GM23338 (cell line): ENCODE results near the gene CCR8. TPM values are rescaled to one million over a fixed set of nuclear protein-coding genes. Genes with fewer than 3 reads are reported as not detected.

ENCODE experiments used
- ATAC-seq: fragments of 200-7000 bp; cut with Tn5 transposase; 3 replicates; pipeline ENCODE4 v1.9.1; 2020
- DNase-seq: peaks from one replicate; pipeline ENCODE4 v3.0.0-alpha.2; 2015; ENCODE audit warnings: low spot score
- H2AFZ ChIP-seq: fragments of 200-600 bp; sonication (generic); 2 replicates; pipeline ENCODE4 v1.8.0; 2016; ENCODE audit warnings: antibody characterized with exemption, mild to moderate bottlenecking, moderate library complexity
- H3F3A ChIP-seq: fragments of 200-600 bp; sonication (generic); replicated peaks from 2 replicates; pipeline ENCODE4 v1.8.0; 2017; ENCODE audit warnings: antibody characterized with exemption, mixed run types, low read depth
- H3K27ac ChIP-seq: fragments of 200-600 bp; sonication (generic); 2 replicates; pipeline ENCODE4 v1.6.1; 2016; ENCODE audit warnings: low read depth
- H3K27me3 ChIP-seq: fragments of 200-600 bp; sonication (generic); 2 replicates; pipeline ENCODE4 v1.8.0; 2016; ENCODE audit warnings: mild to moderate bottlenecking, mixed run types, moderate library complexity; ENCODE audit not compliant: insufficient read depth
- H3K36me3 ChIP-seq: fragments of 200-600 bp; sonication (generic); 2 replicates; pipeline ENCODE4 v1.8.0; 2016; ENCODE audit warnings: mild to moderate bottlenecking; ENCODE audit not compliant: insufficient read depth
- H3K4me1 ChIP-seq: fragments of 200-600 bp; sonication (generic); 2 replicates; pipeline ENCODE4 v1.8.0; 2016; ENCODE audit warnings: mild to moderate bottlenecking, moderate library complexity; ENCODE audit not compliant: insufficient read depth
- H3K4me2 ChIP-seq: fragments of 200-600 bp; sonication (generic); 2 replicates; pipeline ENCODE4 v1.7.1; 2017; ENCODE audit warnings: mixed run types
- H3K4me3 ChIP-seq: fragments of 200-600 bp; sonication (generic); 2 replicates; pipeline ENCODE4 v1.6.1; 2016; ENCODE audit warnings: mixed run types
- H3K79me2 ChIP-seq: fragments of 200-600 bp; sonication (generic); replicated peaks from 2 replicates; pipeline ENCODE4 v1.8.0; 2017; ENCODE audit warnings: mild to moderate bottlenecking; ENCODE audit not compliant: insufficient read depth
- H3K9me2 ChIP-seq: fragments of 200-600 bp; sonication (generic); 2 replicates; pipeline ENCODE4 v1.8.0; 2017; ENCODE audit not compliant: insufficient read depth
- H4K20me1 ChIP-seq: fragments of 200-600 bp; sonication (generic); replicated peaks from 2 replicates; pipeline ENCODE4 v1.8.0; 2017; ENCODE audit warnings: mild to moderate bottlenecking; ENCODE audit not compliant: insufficient read depth
- H3K27ac Mint-ChIP-seq: 2 replicates; pipeline ENCODE4 v1.8.0; 2020; ENCODE audit warnings: inconsistent platforms, mild to moderate bottlenecking, moderate library complexity, mixed read lengths
- H3K27me3 Mint-ChIP-seq: 3 replicates; pipeline ENCODE4 v1.8.0; 2022; ENCODE audit warnings: low read depth, mild to moderate bottlenecking, moderate library complexity, mixed read lengths, inconsistent platforms; ENCODE audit not compliant: insufficient read depth, poor library complexity
- H3K36me3 Mint-ChIP-seq: 3 replicates; pipeline ENCODE4 v1.8.0; 2021; ENCODE audit warnings: low read depth, mild to moderate bottlenecking, inconsistent platforms, moderate library complexity, mixed read lengths
- H3K4me1 Mint-ChIP-seq: 3 replicates; pipeline ENCODE4 v1.8.0; 2020; ENCODE audit warnings: mild to moderate bottlenecking, inconsistent platforms, mixed read lengths
- H3K4me3 Mint-ChIP-seq: 3 replicates; pipeline ENCODE4 v1.8.0; 2021; ENCODE audit warnings: moderate library complexity, mild to moderate bottlenecking, inconsistent platforms, mixed read lengths
- H3K9me3 Mint-ChIP-seq: 3 replicates; pipeline ENCODE4 v1.8.0; 2020; ENCODE audit warnings: moderate library complexity, mild to moderate bottlenecking, inconsistent platforms, mixed read lengths
- CREB1 ChIP-seq: fragments of 250-450 bp; sonication (Bioruptor Pico); IDR thresholded peaks from 2 replicates; pipeline ENCODE4 v1.5.0; 2020; ENCODE audit warnings: low read depth, mild to moderate bottlenecking, moderate library complexity
- CTCF ChIP-seq, 2 experiments: fragments of 200-600 bp in 1 of 2; sonication (generic) in 1 of 2; conservative IDR thresholded peaks; 2 replicates each; pipeline versions ENCODE4 v1.5.1 to v1.6.1; 2016 to 2017; ENCODE audit warnings: antibody characterized with exemption in 2 of 2, low read depth in 2 of 2, mild to moderate bottlenecking in 2 of 2, moderate library complexity in 1 of 2
- ETS1 ChIP-seq: IDR thresholded peaks from 2 replicates; pipeline ENCODE4 v1.6.1; 2016; ENCODE audit warnings: antibody characterized with exemption
- EZH2 ChIP-seq: fragments of 200-600 bp; sonication (generic); IDR thresholded peaks from one replicate; pipeline ENCODE4 v1.8.0; 2017; ENCODE audit warnings: antibody characterized with exemption, mild to moderate bottlenecking, low read depth; ENCODE audit not compliant: unreplicated experiment
- EZH2phosphoT487 ChIP-seq: fragments of 200-600 bp; sonication (generic); IDR thresholded peaks from one replicate; pipeline ENCODE4 v1.8.1; 2018; ENCODE audit warnings: antibody characterized with exemption; ENCODE audit not compliant: unreplicated experiment
- JUNB ChIP-seq: IDR thresholded peaks from one replicate; pipeline ENCODE4 v1.6.1; 2016; ENCODE audit warnings: antibody characterized with exemption; ENCODE audit not compliant: unreplicated experiment
- POLR2AphosphoS5 ChIP-seq: IDR thresholded peaks from 2 replicates; pipeline ENCODE4 v1.6.1; 2016; ENCODE audit warnings: antibody characterized with exemption, low read depth
- REST ChIP-seq: IDR thresholded peaks from one replicate; pipeline ENCODE4 v1.6.1; 2018; ENCODE audit warnings: antibody characterized with exemption; ENCODE audit not compliant: unreplicated experiment
- ZNF114 ChIP-seq: fragments of 250-450 bp; sonication (Bioruptor Pico); IDR thresholded peaks from 2 replicates; pipeline ENCODE4 v1.5.0; 2020; ENCODE audit warnings: mild to moderate bottlenecking, moderate library complexity
- ZNF331 ChIP-seq: fragments of 250-450 bp; sonication (Bioruptor Pico); IDR thresholded peaks from 2 replicates; pipeline ENCODE4 v1.5.0; 2020; ENCODE audit warnings: low read depth, mild to moderate bottlenecking, moderate library complexity
- ZNF462 ChIP-seq: fragments of 250-450 bp; sonication (Bioruptor Pico); IDR thresholded peaks from 2 replicates; pipeline ENCODE4 v1.5.0; 2020; ENCODE audit warnings: mild to moderate bottlenecking, moderate library complexity
- polyA plus RNA-seq: library from polyadenylated mRNA; unstranded; fragments of >200 nt; fragmentation: Nextera tagmentation; extraction: Ambion mirVana; gene quantifications from 2 replicates; pipeline ENCODE4 v1.2.1, GENCODE V29; 2016
- total RNA-seq: library from RNA; depleted of rRNA; stranded (reverse); fragments of >200 nt; shearing (Covaris generic); gene quantifications from 2 replicates; pipeline ENCODE4 v1.2.3, GENCODE V29; 2014

Gene CCR8
- total and polyA plus RNA-seq, 2 experiments from 2014 or later: 0.55 TPM; not detected in 1

GRCh38 chr3:39361252-39361927, 31.9 kb downstream of the CCR8 start:
- TF ChIP-seq ZNF114 (CRISPR knock-in tag): no peak
- TF ChIP-seq REST: no peak
- TF ChIP-seq CTCF (conservative IDR thresholded peaks at IDR 0.05; ENCODE audit: low read depth in 2 of 2): no peak
- no peak for TF ChIP-seq ETS1
- TF ChIP-seq ZNF462 (CRISPR knock-in tag): no peak
- no peak for TF ChIP-seq POLR2AphosphoS5
- no peak for TF ChIP-seq EZH2phosphoT487
- no peak for TF ChIP-seq EZH2
- no peak for TF ChIP-seq ZNF331 (CRISPR knock-in tag)
- no peak for TF ChIP-seq JUNB
- TF ChIP-seq CREB1 (CRISPR knock-in tag): no peak
- Mint-ChIP-seq H3K27me3 (no peaks in the 10 kb centered on the region), H3K36me3 (no peaks in the 10 kb centered on the region), H3K27ac (no peak overlapping the region), H3K9me3 (no peaks in the 10 kb centered on the region; the same call in 1 of the 3 replicates), H3K4me3 (no peak overlapping the region), H3K4me1 (no peaks in the 10 kb centered on the region)
- Histone ChIP-seq H4K20me1 (no peaks in the 10 kb centered on the region), H3K4me2 (no peak overlapping the region), H3K79me2 (no peaks in the 10 kb centered on the region), H3K27ac (no peak overlapping the region), H3K4me3 (no peak overlapping the region), H3K36me3 (no peaks in the 10 kb centered on the region), H3F3A (no peaks in the 10 kb centered on the region), H2AFZ (no peak overlapping the region; the same call in 1 of the 2 replicates), H3K27me3 (no peaks in the 10 kb centered on the region), H3K9me2 (no peaks in the 10 kb centered on the region), H3K4me1 (no peaks in the 10 kb centered on the region)
- ATAC-seq (no peak), DNase-seq (no peak)
